Neural progenitor cell (in vitro differentiated cells): ENCODE results near the gene TOX2. TPM values are rescaled to one million over a fixed set of nuclear protein-coding genes. Genes with fewer than 3 reads are reported as not detected.

Experiments used
- DNase-seq: peaks from one replicate; pipeline ENCODE4 v3.0.0-alpha.2; 2016; ENCODE audit warnings: low spot score
- H2AFZ ChIP-seq: fragments of 200-600 bp; sonication (generic); replicated peaks from 2 replicates; pipeline ENCODE4 v1.6.1; 2016; ENCODE audit warnings: antibody characterized with exemption
- H3F3A ChIP-seq: fragments of 200-600 bp; sonication (generic); 2 replicates; pipeline ENCODE4 v1.6.1; 2016; ENCODE audit warnings: antibody characterized with exemption, low read depth
- H3K27ac ChIP-seq: fragments of 200-600 bp; sonication (generic); 2 replicates; pipeline ENCODE4 v1.5.1; 2016; ENCODE audit warnings: mild to moderate bottlenecking
- H3K27me3 ChIP-seq: fragments of 200-600 bp; sonication (generic); 2 replicates; pipeline ENCODE4 v1.6.1; 2016; ENCODE audit warnings: mild to moderate bottlenecking, moderate library complexity
- H3K36me3 ChIP-seq: fragments of 200-600 bp; sonication (generic); 2 replicates; pipeline ENCODE4 v1.5.1; 2016
- H3K4me1 ChIP-seq: fragments of 200-600 bp; sonication (generic); 2 replicates; pipeline ENCODE4 v1.6.1; 2016; ENCODE audit warnings: mixed run types
- H3K4me2 ChIP-seq: fragments of 200-600 bp; sonication (generic); 2 replicates; pipeline ENCODE4 v1.6.1; 2016
- H3K4me3 ChIP-seq: fragments of 200-600 bp; sonication (generic); 2 replicates; pipeline ENCODE4 v1.5.1; 2016
- H3K79me2 ChIP-seq: fragments of 200-600 bp; sonication (generic); 2 replicates; pipeline ENCODE4 v1.6.1; 2016; ENCODE audit warnings: low read depth
- H3K9ac ChIP-seq: fragments of 200-600 bp; sonication (generic); 2 replicates; pipeline ENCODE4 v1.6.1; 2016
- H3K9me3 ChIP-seq: fragments of 200-600 bp; sonication (generic); 2 replicates; pipeline ENCODE4 v1.5.1; 2016; ENCODE audit warnings: low read depth
- H4K20me1 ChIP-seq: fragments of 200-600 bp; sonication (generic); 2 replicates; pipeline ENCODE4 v1.6.1; 2016; ENCODE audit warnings: low read depth
- H3K27ac Mint-ChIP-seq: 3 replicates; pipeline ENCODE4 v1.8.0; 2021; ENCODE audit warnings: mixed read lengths
- H3K27me3 Mint-ChIP-seq: 2 replicates; pipeline ENCODE4 v1.8.0; 2022; ENCODE audit warnings: low read depth, mild to moderate bottlenecking, inconsistent platforms, moderate library complexity, mixed read lengths; ENCODE audit not compliant: insufficient read depth
- H3K36me3 Mint-ChIP-seq: 3 replicates; pipeline ENCODE4 v1.8.0; 2021; ENCODE audit warnings: mixed read lengths
- H3K4me1 Mint-ChIP-seq: 3 replicates; pipeline ENCODE4 v1.8.0; 2021; ENCODE audit warnings: mixed read lengths
- H3K4me3 Mint-ChIP-seq: 3 replicates; pipeline ENCODE4 v1.8.0; 2021; ENCODE audit warnings: mild to moderate bottlenecking, moderate library complexity, mixed read lengths
- H3K9me3 Mint-ChIP-seq: 3 replicates; pipeline ENCODE4 v1.8.0; 2020; ENCODE audit warnings: mixed read lengths
- EZH2 ChIP-seq: fragments of 200-600 bp; sonication (generic); IDR thresholded peaks from 2 replicates; pipeline ENCODE4 v1.6.1; 2017; ENCODE audit warnings: antibody characterized with exemption, mild to moderate bottlenecking, moderate library complexity
- EZH2phosphoT487 ChIP-seq: fragments of 200-600 bp; sonication (generic); IDR thresholded peaks from 2 replicates; pipeline ENCODE4 v1.6.1; 2017; ENCODE audit warnings: antibody characterized with exemption
- total RNA-seq: library from RNA; depleted of rRNA; stranded (reverse); fragments of >200 nt; gene quantifications from 2 replicates; pipeline ENCODE4 v1.2.3, GENCODE V29; 2015; ENCODE audit warnings: low replicate concordance
- TF ChIP-seq, protein P1 (sequence below): fragments of 200-600 bp; sonication (generic); IDR thresholded peaks from 2 replicates; pipeline ENCODE4 v1.5.1; 2017; ENCODE audit warnings: antibody characterized with exemption, mild to moderate bottlenecking

Gene TOX2
- total RNA-seq, 1 donor from 2014 or later = not detected

DNA sequence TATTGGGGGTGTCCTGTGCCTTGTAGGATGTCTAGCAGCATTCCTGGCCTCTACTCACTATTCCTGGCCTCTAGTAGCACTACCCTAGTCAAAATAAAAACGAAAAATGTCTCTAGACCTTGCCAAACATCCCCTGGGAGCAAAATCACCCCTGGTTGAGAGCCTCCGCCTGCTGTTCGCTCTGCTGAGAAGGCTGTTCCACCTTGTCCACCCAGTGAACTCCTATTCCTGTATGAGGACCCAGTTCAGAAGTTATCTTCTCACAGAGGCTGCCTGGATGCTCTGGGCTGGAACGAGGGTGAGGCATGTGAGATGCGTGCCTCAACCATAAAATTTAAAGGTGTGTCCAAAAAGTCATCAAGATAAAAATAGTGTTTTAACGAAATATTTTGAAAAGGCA, 101.9 kb downstream of the TOX2 start:
- DNase-seq = no peak
- Mint-ChIP-seq H3K27ac (no peak overlapping the region), H3K4me1 (peaks cover 23% of the 10 kb centered on the region), H3K27me3 (no peaks in the 10 kb centered on the region), H3K4me3 (no peak overlapping the region), H3K9me3 (no peaks in the 10 kb centered on the region), H3K36me3 (no peaks in the 10 kb centered on the region)
- Histone ChIP-seq H2AFZ (no peak overlapping the region), H3K36me3 (no peaks in the 10 kb centered on the region), H3K9me3 (no peaks in the 10 kb centered on the region), H4K20me1 (no peaks in the 10 kb centered on the region), H3K79me2 (no peaks in the 10 kb centered on the region), H3K4me3 (no peak overlapping the region), H3K4me1 (peaks cover 3% of the 10 kb centered on the region), H3F3A (no peaks in the 10 kb centered on the region), H3K9ac (no peak overlapping the region), H3K4me2 (no peak overlapping the region), H3K27ac (no peak overlapping the region), H3K27me3 (no peaks in the 10 kb centered on the region)
- TF ChIP-seq, protein P1, sequence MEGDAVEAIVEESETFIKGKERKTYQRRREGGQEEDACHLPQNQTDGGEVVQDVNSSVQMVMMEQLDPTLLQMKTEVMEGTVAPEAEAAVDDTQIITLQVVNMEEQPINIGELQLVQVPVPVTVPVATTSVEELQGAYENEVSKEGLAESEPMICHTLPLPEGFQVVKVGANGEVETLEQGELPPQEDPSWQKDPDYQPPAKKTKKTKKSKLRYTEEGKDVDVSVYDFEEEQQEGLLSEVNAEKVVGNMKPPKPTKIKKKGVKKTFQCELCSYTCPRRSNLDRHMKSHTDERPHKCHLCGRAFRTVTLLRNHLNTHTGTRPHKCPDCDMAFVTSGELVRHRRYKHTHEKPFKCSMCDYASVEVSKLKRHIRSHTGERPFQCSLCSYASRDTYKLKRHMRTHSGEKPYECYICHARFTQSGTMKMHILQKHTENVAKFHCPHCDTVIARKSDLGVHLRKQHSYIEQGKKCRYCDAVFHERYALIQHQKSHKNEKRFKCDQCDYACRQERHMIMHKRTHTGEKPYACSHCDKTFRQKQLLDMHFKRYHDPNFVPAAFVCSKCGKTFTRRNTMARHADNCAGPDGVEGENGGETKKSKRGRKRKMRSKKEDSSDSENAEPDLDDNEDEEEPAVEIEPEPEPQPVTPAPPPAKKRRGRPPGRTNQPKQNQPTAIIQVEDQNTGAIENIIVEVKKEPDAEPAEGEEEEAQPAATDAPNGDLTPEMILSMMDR = no peak
- TF ChIP-seq EZH2 (no peak), EZH2phosphoT487 (no peak)

DNA sequence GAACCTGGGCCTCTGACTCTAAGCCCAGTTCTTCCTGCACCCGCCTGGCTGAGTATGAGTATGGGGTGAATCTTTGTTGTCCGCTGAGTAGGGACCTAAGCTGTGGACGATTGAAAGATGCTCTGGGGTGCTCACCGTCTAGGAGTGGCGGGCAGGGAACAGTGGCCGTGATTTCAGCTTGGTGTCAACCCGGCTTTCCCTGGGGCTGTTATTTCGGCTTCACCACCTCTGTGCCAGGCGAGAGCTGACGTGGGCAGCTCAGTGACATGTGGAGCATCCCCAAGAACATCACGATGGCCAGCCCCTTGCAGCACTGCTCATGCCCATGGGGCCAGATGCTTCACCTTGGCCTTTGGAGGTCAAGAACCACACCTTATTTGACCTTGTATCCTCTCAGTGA, 102.6 kb downstream of the TOX2 start:
- H3K9ac ChIP-seq = no peak overlapping the region
- no peaks in the 10 kb centered on the region for H3K36me3 ChIP-seq
- H3F3A ChIP-seq = no peaks in the 10 kb centered on the region
- H4K20me1 ChIP-seq = no peaks in the 10 kb centered on the region
- Mint-ChIP-seq H3K9me3 (no peaks in the 10 kb centered on the region), H3K4me1 (peaks cover 20% of the 10 kb centered on the region), H3K4me3 (no peak overlapping the region), H3K27ac (no peak overlapping the region), H3K36me3 (no peaks in the 10 kb centered on the region), H3K27me3 (no peaks in the 10 kb centered on the region)
- no peak overlapping the region for H2AFZ ChIP-seq
- DNase-seq = no peak
- no peak overlapping the region for H3K4me2 ChIP-seq
- H3K4me1 ChIP-seq = peaks cover 3% of the 10 kb centered on the region
- no peak overlapping the region for H3K27ac ChIP-seq
- H3K9me3 ChIP-seq = no peaks in the 10 kb centered on the region
- TF ChIP-seq, protein P1 = no peak
- TF ChIP-seq EZH2phosphoT487 = no peak
- TF ChIP-seq EZH2 = no peak
- H3K79me2 ChIP-seq = no peaks in the 10 kb centered on the region
- no peaks in the 10 kb centered on the region for H3K27me3 ChIP-seq
- no peak overlapping the region for H3K4me3 ChIP-seq

DNA sequence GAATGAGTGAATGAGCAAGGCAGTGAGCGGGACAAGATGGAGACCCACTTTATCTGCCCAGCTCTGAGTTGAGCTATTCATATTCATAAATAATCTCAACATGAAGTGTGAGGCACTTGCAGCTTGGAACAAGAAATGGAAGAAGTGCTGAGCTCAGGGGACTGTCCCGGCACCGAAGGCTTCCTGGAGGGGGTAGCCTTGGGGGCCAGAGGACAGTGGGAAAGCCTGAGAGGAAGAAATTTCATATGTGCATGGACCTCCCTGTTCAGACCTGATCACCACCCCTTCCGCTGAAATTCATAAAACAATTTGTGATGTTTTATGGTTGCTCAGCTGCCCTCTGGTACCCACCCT, 103.2 kb downstream of the TOX2 start:
- H3K9me3 Mint-ChIP-seq = no peaks in the 10 kb centered on the region
- no peak overlapping the region for H3K27ac Mint-ChIP-seq
- H3K79me2 ChIP-seq = no peaks in the 10 kb centered on the region
- peaks cover 3% of the 10 kb centered on the region for H3K4me1 ChIP-seq
- no peak overlapping the region for H3K4me2 ChIP-seq
- no peaks in the 10 kb centered on the region for H4K20me1 ChIP-seq
- no peak overlapping the region for H3K27ac ChIP-seq
- H3K36me3 Mint-ChIP-seq = no peaks in the 10 kb centered on the region
- peaks cover 22% of the 10 kb centered on the region for H3K4me1 Mint-ChIP-seq
- no peak overlapping the region for H2AFZ ChIP-seq
- H3K36me3 ChIP-seq = no peaks in the 10 kb centered on the region
- no peaks in the 10 kb centered on the region for H3K27me3 Mint-ChIP-seq
- DNase-seq = no peak
- no peaks in the 10 kb centered on the region for H3K9me3 ChIP-seq
- H3K27me3 ChIP-seq = no peaks in the 10 kb centered on the region
- H3K9ac ChIP-seq = no peak overlapping the region
- TF ChIP-seq EZH2 (no peak), EZH2phosphoT487 (no peak)
- TF ChIP-seq, protein P1 = no peak
- H3K4me3 ChIP-seq = no peak overlapping the region
- no peak overlapping the region for H3K4me3 Mint-ChIP-seq
- H3F3A ChIP-seq = no peaks in the 10 kb centered on the region
